Measurements from ENCODE around the gene PTTG1IP.

The PTTG1IP gene

GRCh38 chr21:44872323-44872648 is 1.2 kb downstream of the PTTG1IP start:
- Histone ChIP-seq H3K27me3 (ENCODE audit: control insufficient read depth, insufficient read depth, low read length) (peaks cover 29% of the 10 kb centered on the region), H3K9me3 (ENCODE audit: control insufficient read depth, low read depth, low read length) (no peaks in the 10 kb centered on the region), H3K9ac (ENCODE audit: low read length) (peak overlapping the region; percentile 80), H3K4me3 (ENCODE audit: low read length) (peak overlapping the region; percentile 91), H3K4me1 (ENCODE audit: control insufficient read depth, low read depth, low read length) (peaks cover 10% of the 10 kb centered on the region), H3K27ac (ENCODE audit: low read length) (no peak overlapping the region), H3K36me3 (ENCODE audit: control insufficient read depth, low read depth, low read length) (no peaks in the 10 kb centered on the region)

GRCh38 chr21:44871576-44872269 is 1.8 kb downstream of the PTTG1IP start:
- Histone ChIP-seq H3K4me1 (ENCODE audit: control insufficient read depth, low read depth, low read length) (peaks cover 14% of the 10 kb centered on the region), H3K4me3 (ENCODE audit: low read length) (peak overlapping the region; percentile 91), H3K9me3 (ENCODE audit: control insufficient read depth, low read depth, low read length) (no peaks in the 10 kb centered on the region), H3K27ac (ENCODE audit: low read length) (no peak overlapping the region), H3K27me3 (ENCODE audit: control insufficient read depth, insufficient read depth, low read length) (peaks cover 27% of the 10 kb centered on the region), H3K36me3 (ENCODE audit: control insufficient read depth, low read depth, low read length) (no peaks in the 10 kb centered on the region), H3K9ac (ENCODE audit: low read length) (peak overlapping the region; percentile 80)

- Histone ChIP-seq H3K9me3 (ENCODE audit: control insufficient read depth, low read depth, low read length) (no peaks in the 10 kb centered on the region), H3K36me3 (ENCODE audit: control insufficient read depth, low read depth, low read length) (no peaks in the 10 kb centered on the region), H3K4me3 (ENCODE audit: low read length) (no peak overlapping the region), H3K4me1 (ENCODE audit: control insufficient read depth, low read depth, low read length) (peaks cover 16% of the 10 kb centered on the region), H3K27ac (ENCODE audit: low read length) (no peak overlapping the region), H3K9ac (ENCODE audit: low read length) (no peak overlapping the region), H3K27me3 (ENCODE audit: control insufficient read depth, insufficient read depth, low read length) (peaks cover 19% of the 10 kb centered on the region)
Measured at GRCh38 chr21:44870748-44871495, 2.6 kb downstream of the PTTG1IP start.

- H3K36me3 ChIP-seq (ENCODE audit: control insufficient read depth, low read depth, low read length), result peaks cover 5% of the 10 kb centered on the region
- H3K27me3 ChIP-seq (ENCODE audit: control insufficient read depth, insufficient read depth, low read length), result peaks cover 11% of the 10 kb centered on the region
- H3K4me3 ChIP-seq (ENCODE audit: low read length), result no peak overlapping the region
- H3K27ac ChIP-seq (ENCODE audit: low read length), result no peak overlapping the region
- H3K4me1 ChIP-seq (ENCODE audit: control insufficient read depth, low read depth, low read length), result peaks cover 16% of the 10 kb centered on the region
- H3K9me3 ChIP-seq (ENCODE audit: control insufficient read depth, low read depth, low read length), result no peaks in the 10 kb centered on the region
- H3K9ac ChIP-seq (ENCODE audit: low read length), result no peak overlapping the region
Measured at GRCh38 chr21:44869781-44870747, 3.4 kb downstream of the PTTG1IP start.

GRCh38 chr21:44868707-44869106 is 4.8 kb downstream of the PTTG1IP start:
- Histone ChIP-seq H3K4me1 (ENCODE audit: control insufficient read depth, low read depth, low read length) (peaks cover 16% of the 10 kb centered on the region), H3K9me3 (ENCODE audit: control insufficient read depth, low read depth, low read length) (no peaks in the 10 kb centered on the region), H3K4me3 (ENCODE audit: low read length) (no peak overlapping the region), H3K27ac (ENCODE audit: low read length) (no peak overlapping the region), H3K27me3 (ENCODE audit: control insufficient read depth, insufficient read depth, low read length) (no peaks in the 10 kb centered on the region), H3K36me3 (ENCODE audit: control insufficient read depth, low read depth, low read length) (peaks cover 13% of the 10 kb centered on the region), H3K9ac (ENCODE audit: low read length) (no peak overlapping the region)

- no peak overlapping the region for H3K4me3 ChIP-seq (ENCODE audit: low read length)
- H3K36me3 ChIP-seq (ENCODE audit: control insufficient read depth, low read depth, low read length), result peaks cover 18% of the 10 kb centered on the region
- H3K27ac ChIP-seq (ENCODE audit: low read length), result no peak overlapping the region
- H3K9me3 ChIP-seq (ENCODE audit: control insufficient read depth, low read depth, low read length), result no peaks in the 10 kb centered on the region
- H3K27me3 ChIP-seq (ENCODE audit: control insufficient read depth, insufficient read depth, low read length), result no peaks in the 10 kb centered on the region
- peaks cover 16% of the 10 kb centered on the region for H3K4me1 ChIP-seq (ENCODE audit: control insufficient read depth, low read depth, low read length)
- H3K9ac ChIP-seq (ENCODE audit: low read length), result no peak overlapping the region
Measured at GRCh38 chr21:44867999-44868700, 5.3 kb downstream of the PTTG1IP start.

- H3K27ac ChIP-seq (ENCODE audit: low read length), result no peak overlapping the region
- H3K4me1 ChIP-seq (ENCODE audit: control insufficient read depth, low read depth, low read length), result peaks cover 16% of the 10 kb centered on the region
- no peaks in the 10 kb centered on the region for H3K27me3 ChIP-seq (ENCODE audit: control insufficient read depth, insufficient read depth, low read length)
- H3K9me3 ChIP-seq (ENCODE audit: control insufficient read depth, low read depth, low read length), result no peaks in the 10 kb centered on the region
- H3K4me3 ChIP-seq (ENCODE audit: low read length), result no peak overlapping the region
- peak overlapping the region; percentile 12 for H3K9ac ChIP-seq (ENCODE audit: low read length)
- peaks cover 18% of the 10 kb centered on the region for H3K36me3 ChIP-seq (ENCODE audit: control insufficient read depth, low read depth, low read length)
Measured at GRCh38 chr21:44867464-44867863, 6.0 kb downstream of the PTTG1IP start.

- Histone ChIP-seq H3K36me3 (ENCODE audit: control insufficient read depth, low read depth, low read length) (peaks cover 18% of the 10 kb centered on the region), H3K9ac (ENCODE audit: low read length) (peak overlapping the region; percentile 12), H3K9me3 (ENCODE audit: control insufficient read depth, low read depth, low read length) (no peaks in the 10 kb centered on the region), H3K4me3 (ENCODE audit: low read length) (no peak overlapping the region), H3K27ac (ENCODE audit: low read length) (peak overlapping the region; percentile 45), H3K27me3 (ENCODE audit: control insufficient read depth, insufficient read depth, low read length) (no peaks in the 10 kb centered on the region), H3K4me1 (ENCODE audit: control insufficient read depth, low read depth, low read length) (peaks cover 10% of the 10 kb centered on the region)
Measured at GRCh38 chr21:44866780-44867179, 6.7 kb downstream of the PTTG1IP start.

- Histone ChIP-seq H3K9ac (ENCODE audit: low read length) (no peak overlapping the region), H3K36me3 (ENCODE audit: control insufficient read depth, low read depth, low read length) (peaks cover 18% of the 10 kb centered on the region), H3K27me3 (ENCODE audit: control insufficient read depth, insufficient read depth, low read length) (no peaks in the 10 kb centered on the region), H3K27ac (ENCODE audit: low read length) (no peak overlapping the region), H3K4me3 (ENCODE audit: low read length) (no peak overlapping the region), H3K4me1 (ENCODE audit: control insufficient read depth, low read depth, low read length) (peaks cover 6% of the 10 kb centered on the region), H3K9me3 (ENCODE audit: control insufficient read depth, low read depth, low read length) (no peaks in the 10 kb centered on the region)
Measured at GRCh38 chr21:44865561-44866280, 7.8 kb downstream of the PTTG1IP start.

- peaks cover 30% of the 10 kb centered on the region for H3K36me3 ChIP-seq (ENCODE audit: control insufficient read depth, low read depth, low read length)
- H3K27me3 ChIP-seq (ENCODE audit: control insufficient read depth, insufficient read depth, low read length), result no peaks in the 10 kb centered on the region
Measured at GRCh38 chr21:44862869-44863685, 10.4 kb downstream of the PTTG1IP start.

More at GRCh38 chr21:44862869-44863685, 10.4 kb downstream of the PTTG1IP start:
- Histone ChIP-seq H3K27ac (ENCODE audit: low read length) (no peak overlapping the region), H3K9me3 (ENCODE audit: control insufficient read depth, low read depth, low read length) (no peaks in the 10 kb centered on the region), H3K4me3 (ENCODE audit: low read length) (no peak overlapping the region), H3K9ac (ENCODE audit: low read length) (no peak overlapping the region), H3K4me1 (ENCODE audit: control insufficient read depth, low read depth, low read length) (peaks cover 6% of the 10 kb centered on the region)

Data from iPS-18a (cell line).